ENCODE measurements around the gene SLC9A3.
A peak's percentile ranks its signal among the peaks of the same experiment; 100 is the strongest.

SLC9A3 gene

DNA sequence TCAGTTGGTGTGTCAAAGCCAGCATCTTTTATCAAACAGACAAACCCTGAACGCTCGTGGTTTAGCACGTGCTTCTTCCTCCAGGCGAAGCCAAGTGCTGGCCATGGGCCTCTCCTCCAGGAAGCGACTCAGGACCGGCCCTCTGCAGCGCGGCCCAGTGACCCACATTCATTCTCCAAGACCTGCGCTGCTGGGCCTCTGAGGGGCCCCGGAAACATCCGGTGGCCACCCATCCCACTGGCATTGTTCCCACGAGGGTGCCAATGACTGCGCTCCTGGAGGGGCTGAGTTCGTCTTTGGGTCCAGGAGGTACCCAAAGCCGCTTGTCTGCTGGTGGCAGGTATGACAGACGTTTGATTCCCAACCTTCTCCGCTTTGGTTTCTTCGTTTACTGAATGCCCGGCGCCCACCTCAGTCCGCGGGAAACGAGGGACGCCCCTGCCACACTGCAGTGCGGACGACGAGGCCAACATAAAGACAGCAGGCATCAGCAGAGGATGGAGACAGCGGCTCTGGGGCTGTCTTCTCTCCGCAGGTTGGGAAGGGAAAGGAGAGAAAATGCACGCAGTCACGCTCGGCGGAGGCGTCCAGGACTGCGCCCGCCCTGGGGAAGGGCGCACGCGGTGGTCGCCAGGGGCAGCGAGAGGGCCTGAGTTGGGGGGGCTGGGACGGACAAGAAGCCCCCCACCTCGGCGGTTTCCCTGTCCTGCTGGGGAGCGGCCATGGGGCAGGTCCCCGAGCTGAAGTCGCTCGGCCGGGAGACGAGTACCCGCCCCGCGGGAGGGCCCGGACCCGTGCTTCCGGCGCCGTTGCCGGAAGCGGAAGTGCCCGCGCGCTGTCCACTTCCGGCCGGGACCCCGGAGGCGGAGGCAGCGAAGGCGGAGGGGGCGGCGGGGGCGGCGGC is 81.7 kb downstream of the SLC9A3 start, which contains the start of gene EXOC3:
Gene EXOC3 (plus strand): TSS at position 842 of the 904 bp plus-strand sequence. CDS start 3,030 bp downstream, outside the sequence.
- DNase-seq (ENCODE audit: low spot score) = peak; percentile 42

DNA sequence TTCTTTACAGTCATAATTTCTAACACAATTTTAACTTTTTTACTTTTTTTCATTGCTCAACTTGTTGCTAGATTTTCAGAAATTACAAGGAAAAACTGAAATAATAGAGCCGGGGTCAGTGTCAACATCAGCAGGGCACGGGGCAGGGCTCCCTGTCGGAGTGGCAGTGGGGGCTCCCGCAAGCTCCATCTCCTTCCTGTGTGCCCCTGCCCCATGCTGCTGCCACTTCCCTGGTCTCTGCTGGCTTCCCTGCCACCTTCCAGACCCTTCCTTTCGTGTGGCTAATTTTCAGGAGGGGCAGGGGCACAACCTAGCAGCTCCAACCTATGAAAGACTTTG is 82.3 kb downstream of the SLC9A3 start:
- no peak for DNase-seq (ENCODE audit: low spot score)

DNA sequence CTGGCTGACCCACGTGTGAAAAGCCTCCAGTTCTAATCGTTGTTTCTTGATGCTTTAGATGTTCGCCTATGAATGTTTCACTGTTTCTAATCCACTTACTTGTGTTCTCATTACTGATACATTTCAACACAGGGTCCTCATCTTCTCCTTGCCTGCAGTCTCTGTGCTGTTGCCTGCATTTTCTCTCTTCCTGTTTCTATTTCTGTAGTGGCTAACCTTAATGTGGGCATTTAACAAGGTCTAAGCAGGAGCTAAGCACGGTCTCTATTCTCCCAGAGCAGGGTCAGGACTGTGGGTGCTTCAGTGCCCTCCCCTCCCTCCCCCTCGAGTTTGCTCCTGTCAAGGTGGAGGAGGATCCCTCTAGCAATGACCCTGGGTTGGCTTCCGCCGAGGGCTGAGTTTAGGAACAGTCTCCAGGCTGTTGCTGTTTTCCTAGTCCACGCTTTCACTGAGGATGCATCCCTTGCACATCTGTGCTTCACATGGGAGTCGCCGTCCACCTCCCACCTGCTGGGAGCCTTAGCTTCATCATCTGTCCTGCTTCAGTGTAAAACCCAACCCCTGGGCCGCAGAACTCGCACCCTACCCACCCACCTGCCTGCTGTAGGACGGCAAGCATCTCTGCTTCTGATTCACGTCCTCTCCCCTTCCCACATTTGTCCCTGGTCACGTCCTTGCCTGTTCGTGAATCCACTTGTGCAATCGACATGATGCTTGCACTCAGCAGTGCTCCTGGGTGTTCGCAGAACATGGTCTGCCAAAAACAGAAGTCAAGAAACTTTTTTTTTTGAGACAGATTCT is 83.6 kb downstream of the SLC9A3 start:
- peak; percentile 35 for DNase-seq (ENCODE audit: low spot score)

DNA sequence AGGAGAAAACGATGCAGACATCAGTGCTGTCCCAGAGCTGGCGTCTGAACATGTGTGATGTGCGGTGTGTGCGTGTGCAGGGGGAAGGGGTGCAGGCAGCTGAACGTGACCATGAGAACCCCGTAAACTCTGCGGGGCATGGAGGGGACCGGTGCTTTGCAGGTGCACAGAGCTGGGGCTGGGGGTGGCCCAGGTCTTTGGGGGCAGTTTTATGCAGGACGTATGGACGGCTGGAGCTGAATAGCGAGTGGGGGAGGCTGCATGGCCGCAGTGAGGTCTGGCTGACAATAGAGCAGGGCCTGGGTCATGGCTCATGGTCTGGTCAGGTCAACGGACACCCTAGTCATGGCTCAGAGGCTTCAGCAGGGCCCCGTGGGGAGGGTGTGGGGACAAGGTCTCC is 84.6 kb downstream of the SLC9A3 start:
- DNase-seq (ENCODE audit: low spot score) = no peak

DNA sequence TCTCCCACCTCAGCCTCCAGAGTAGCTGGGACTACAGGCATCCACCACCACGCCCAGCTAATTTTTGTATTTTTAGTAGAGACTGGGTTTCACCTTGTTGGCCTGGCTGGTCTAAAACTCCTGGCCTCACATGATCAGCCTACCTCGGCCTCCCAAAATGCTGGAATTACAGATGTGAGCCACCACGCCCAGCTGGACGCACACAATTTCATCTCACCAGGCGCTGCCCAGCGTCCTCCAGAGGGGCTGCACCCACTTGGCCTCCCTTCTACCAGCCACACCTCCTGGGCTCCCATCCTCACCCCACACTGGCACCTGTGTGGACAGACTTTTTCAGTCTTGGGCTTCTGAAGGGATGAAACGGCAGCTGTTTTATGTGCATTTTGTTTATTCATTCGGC is 85.1 kb downstream of the SLC9A3 start:
- DNase-seq (ENCODE audit: low spot score) = no peak

DNA sequence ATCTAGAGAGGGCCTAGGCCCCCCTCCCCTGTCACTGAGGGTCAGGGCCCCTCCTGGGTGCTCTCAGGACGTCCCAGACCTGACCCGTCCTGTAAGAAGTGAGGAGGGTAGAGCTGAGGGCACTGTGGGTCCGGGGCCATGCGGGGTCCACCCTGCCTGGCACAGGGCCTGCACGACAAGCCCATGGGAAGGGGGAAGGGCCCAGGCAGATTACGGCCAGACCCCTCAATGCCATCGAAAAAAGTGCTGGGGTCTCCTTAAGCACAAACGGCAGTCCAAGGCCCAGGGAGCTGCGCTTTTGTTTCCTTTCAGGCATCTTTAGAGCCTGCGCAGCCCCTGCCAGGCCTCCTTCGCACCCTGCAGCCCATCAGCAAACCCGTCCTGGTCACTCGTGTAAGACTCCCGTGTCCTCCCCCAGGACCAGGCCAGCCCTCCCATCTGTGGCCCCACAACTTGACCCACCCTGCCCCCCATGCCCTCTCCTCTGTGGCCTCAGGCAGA is 85.7 kb downstream of the SLC9A3 start:
- DNase-seq (ENCODE audit: low spot score) = no peak

- no peak for DNase-seq (ENCODE audit: low spot score)
These were observed 86.9 kb downstream of the SLC9A3 start for GRCh38 chr5:437281-437771.

- no peak for DNase-seq (ENCODE audit: low spot score)
These were observed 87.6 kb downstream of the SLC9A3 start for GRCh38 chr5:436641-436975.

DNA sequence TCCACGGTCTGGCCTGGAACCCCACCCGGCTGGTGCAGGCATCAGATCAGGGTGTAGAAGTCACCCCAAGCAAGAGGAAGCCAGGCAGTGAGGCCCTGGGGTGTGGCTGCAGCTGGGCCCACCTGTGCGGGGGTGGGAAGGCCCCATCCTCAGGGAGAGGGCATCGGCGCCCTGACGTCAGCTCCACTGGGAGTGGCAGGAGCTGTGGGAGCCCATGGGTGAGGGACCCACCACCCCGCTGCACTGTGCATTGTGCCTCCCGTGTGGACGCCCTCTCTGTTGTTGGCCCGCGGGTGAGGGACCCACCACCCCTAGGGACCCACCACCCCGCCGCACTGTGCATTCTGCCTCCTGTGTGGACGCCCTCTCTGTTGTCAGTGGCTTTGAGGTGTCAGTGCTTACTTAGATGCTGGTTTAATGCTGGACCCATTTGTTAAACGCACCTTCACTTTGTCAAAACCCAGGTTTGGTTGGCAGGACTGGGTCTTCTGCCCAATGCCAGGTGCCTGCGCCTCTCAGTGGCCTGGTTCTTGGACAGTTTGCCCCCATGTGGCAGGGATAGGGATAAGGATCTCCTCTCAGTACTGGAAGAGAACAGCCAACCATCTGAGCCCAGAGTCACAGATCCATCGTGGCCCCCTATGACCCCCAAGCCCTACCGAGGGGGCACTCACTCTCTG is 88.1 kb downstream of the SLC9A3 start:
- DNase-seq (ENCODE audit: low spot score) = no peak

GRCh38 chr5:435156-435790 is 89.0 kb downstream of the SLC9A3 start:
- no peak for DNase-seq (ENCODE audit: low spot score)

DNA sequence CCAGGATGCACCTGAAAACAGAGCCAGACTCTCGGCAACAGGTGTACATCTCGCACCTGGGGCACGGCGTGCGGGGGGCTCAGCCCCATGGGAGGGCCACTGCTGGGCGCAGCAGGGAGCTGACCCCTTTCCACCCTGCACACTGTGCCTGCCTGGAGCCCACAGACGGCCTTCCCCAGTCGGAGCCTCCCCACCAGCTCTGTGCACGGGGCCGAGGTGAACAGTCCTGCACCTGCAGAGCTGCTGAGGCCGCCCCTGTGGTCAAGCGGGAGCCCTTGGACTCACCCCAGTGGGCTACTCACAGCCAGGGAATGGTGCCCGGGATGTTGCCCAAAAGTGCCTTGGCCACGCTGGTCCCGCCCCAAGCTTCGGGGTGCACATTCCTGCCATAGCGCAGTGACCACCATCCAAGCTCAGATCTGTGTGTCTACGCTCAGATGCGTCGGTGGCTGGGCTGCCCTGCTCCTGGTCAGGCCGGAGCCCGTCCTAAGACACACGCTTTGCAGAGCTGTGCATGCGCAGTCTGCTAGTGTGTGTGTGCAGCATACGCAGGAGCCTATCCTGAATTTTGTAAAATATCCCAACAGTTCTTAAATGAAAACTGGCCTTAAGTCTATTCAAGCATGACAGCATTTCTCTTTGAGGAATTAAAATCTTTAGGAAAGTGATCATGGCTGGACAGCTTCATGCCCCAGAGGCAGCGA is 89.7 kb downstream of the SLC9A3 start:
- DNase-seq (ENCODE audit: low spot score) = no peak

- DNase-seq (ENCODE audit: low spot score) = no peak
These were observed 90.4 kb downstream of the SLC9A3 start for GRCh38 chr5:433836-434235.

GRCh38 chr5:432928-433791 is 91.1 kb downstream of the SLC9A3 start:
- no peak for DNase-seq (ENCODE audit: low spot score)

DNA sequence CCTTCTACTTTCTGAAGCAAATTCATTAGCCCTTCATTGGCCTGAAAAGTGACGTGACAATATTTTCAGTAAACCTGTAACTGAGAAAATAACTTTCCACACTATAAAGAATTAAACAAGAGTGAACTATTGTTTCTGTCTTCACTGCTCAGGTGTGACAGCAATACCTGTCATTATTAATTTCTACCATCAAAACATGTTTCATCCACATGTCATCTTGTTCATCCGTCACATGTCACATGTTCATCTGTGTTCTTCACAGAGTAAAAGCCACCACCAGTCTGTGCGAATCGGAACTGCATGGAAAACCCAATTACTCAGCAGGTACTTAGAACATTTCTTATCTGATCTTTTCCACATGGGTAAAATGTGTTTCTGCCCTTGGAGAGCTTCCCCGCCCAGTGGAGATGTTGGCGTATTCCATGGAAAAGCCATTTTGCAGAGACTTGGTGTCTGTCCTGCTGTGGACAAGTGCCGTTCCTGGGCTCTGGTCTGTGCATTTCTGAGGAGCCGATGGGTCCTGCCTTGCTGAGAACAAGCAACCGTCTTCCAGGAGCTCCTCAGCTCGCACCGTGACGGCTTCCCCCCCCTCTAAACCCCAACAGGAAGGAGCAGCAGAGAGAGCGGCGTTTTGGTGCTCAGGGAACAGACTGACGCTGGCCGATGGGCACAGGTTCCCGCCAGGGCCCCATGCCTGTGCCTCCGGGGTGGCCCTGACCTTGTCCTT is 91.9 kb downstream of the SLC9A3 start:
- DNase-seq (ENCODE audit: low spot score) = no peak

GRCh38 chr5:431711-432050 is 92.6 kb downstream of the SLC9A3 start:
- DNase-seq (ENCODE audit: low spot score) = no peak

DNA sequence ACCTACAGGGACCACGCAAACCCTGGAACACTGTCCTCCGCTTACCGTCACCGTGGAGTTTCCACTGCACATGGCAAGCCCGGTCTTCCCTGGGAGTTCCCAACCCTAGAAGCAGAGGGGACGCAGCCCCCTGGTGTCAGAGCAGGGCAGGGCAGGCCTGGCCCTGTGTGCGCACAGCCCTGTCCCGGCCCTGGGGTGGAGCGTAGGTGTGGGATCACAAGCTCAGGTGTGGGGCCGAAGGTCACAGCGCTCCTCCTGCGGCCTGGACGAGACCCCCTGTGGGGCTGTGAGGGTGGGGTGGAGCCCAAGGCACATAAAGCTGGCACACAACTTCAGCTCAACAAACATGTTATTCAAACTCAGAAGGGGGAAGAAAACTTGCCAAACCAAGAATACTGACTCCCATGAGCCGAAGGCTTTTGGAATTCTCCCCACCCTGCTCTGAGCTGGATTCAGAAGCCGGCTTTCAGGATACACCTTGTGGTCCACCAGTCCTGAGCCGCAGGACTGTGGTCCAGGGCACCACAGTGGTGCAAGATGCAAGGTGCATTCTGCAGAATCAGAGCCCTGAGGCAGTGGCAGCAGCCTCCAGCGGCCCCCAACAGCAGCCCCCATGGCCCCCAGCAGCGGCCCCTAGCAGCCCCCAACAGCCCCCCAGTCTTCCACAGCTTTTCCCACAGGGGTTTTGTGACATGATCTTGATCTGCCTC is 93.1 kb downstream of the SLC9A3 start:
- DNase-seq (ENCODE audit: low spot score) = no peak

DNA sequence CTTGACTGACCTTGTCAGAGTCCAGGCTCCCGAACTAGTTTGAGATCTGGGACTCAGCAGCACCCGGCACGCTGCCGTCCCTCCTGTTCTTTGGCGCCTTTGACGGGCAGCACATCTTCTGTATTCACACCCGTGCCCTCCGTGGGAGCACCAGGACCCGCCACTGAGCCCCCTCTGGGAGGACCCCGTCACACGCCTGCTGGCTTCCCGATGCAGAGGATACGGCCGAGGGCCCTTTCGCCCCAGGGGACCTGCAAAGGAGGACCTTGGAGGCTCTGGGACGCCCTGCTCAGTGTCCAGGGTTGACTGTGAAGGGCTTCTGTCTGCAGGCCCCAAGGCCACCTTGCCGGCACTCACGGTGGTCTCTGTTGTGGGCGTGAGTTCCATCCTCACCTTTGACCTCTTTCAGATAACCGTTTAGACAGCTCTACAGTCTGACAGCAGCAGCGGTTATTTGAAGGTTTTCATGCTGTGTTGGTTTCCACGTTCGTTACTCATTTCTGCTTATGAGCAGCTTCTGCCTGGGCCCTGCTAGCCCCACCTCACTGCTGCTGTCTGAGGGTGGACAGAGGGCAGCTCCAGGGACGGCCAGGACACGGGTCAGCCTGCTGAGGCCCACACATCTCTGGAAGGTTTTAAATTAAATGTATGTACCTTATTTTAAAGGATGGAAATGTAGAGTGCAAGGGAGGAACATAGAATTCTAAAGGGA is 93.9 kb downstream of the SLC9A3 start:
- no peak for DNase-seq (ENCODE audit: low spot score)

GRCh38 chr5:429453-430188 is 94.6 kb downstream of the SLC9A3 start:
- DNase-seq (ENCODE audit: low spot score) = no peak

All from pons (tissue), 1 donor.